Mesothelial cell of epicardium (in vitro differentiated cells): Measurements from ENCODE around the gene TLE1. TPM values are rescaled to one million over a fixed set of nuclear protein-coding genes. Genes with fewer than 3 reads are reported as not detected.
"Not testable (repeated sequence)": the region's sequence is repeated elsewhere in the genome, so short reads cannot be mapped to it uniquely, and the experiment has no call there.

Experiments used
- DNase-seq, 2 experiments: peaks; one replicate each; pipeline ENCODE4 v3.0.0; 2021; ENCODE audit warnings: low spot score in 2 of 2; ENCODE audit not compliant: unreplicated experiment in 2 of 2
- H3K27ac Mint-ChIP-seq: 2 replicates; pipeline ENCODE4 v1.8.0; 2021; ENCODE audit warnings: mixed read lengths
- H3K27me3 Mint-ChIP-seq: 2 replicates; pipeline ENCODE4 v1.8.0; 2021; ENCODE audit warnings: low read depth, mixed read lengths
- H3K36me3 Mint-ChIP-seq: 2 replicates; pipeline ENCODE4 v1.8.0; 2021; ENCODE audit warnings: mixed read lengths
- H3K4me1 Mint-ChIP-seq: 2 replicates; pipeline ENCODE4 v1.8.0; 2021; ENCODE audit warnings: mixed read lengths
- H3K4me3 Mint-ChIP-seq: 2 replicates; pipeline ENCODE4 v1.8.0; 2021; ENCODE audit warnings: mild to moderate bottlenecking, moderate library complexity, mixed read lengths
- H3K9me3 Mint-ChIP-seq: 2 replicates; pipeline ENCODE4 v1.8.0; 2021; ENCODE audit warnings: mixed read lengths
- total RNA-seq: library from RNA; stranded (reverse); gene quantifications from 3 replicates; pipeline ENCODE4 v1.2.1, GENCODE V29; 2021
- TF ChIP-seq, protein P1 (sequence below): fragments of 200-600 bp; sonication (generic); IDR thresholded peaks from one replicate; pipeline ENCODE4 v1.5.0; 2021; ENCODE audit warnings: antibody characterized with exemption; ENCODE audit not compliant: unreplicated experiment

The TLE1 gene
- total RNA-seq, 1 donor from 2014 or later: 97.9 TPM

DNA sequence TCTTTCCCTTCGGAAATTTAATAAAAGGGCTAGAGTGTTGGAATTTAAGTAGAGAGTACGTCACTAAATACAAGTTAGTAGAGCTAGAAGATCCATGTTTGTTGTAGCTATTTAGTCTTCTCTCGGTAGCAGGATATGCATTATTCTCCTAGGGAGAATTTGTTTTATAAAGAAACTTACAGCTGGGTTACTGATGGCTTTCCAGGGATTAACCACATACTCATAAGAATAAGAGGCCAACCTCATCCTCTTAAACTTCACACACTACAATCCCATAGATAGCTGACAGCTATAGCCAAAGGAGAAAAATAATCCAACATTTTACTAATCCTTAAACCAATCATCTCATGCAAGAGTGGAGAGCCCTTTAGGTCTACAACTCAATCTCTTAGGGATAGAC is 43.0 kb downstream of the TLE1 start:
- TF ChIP-seq, protein P1, sequence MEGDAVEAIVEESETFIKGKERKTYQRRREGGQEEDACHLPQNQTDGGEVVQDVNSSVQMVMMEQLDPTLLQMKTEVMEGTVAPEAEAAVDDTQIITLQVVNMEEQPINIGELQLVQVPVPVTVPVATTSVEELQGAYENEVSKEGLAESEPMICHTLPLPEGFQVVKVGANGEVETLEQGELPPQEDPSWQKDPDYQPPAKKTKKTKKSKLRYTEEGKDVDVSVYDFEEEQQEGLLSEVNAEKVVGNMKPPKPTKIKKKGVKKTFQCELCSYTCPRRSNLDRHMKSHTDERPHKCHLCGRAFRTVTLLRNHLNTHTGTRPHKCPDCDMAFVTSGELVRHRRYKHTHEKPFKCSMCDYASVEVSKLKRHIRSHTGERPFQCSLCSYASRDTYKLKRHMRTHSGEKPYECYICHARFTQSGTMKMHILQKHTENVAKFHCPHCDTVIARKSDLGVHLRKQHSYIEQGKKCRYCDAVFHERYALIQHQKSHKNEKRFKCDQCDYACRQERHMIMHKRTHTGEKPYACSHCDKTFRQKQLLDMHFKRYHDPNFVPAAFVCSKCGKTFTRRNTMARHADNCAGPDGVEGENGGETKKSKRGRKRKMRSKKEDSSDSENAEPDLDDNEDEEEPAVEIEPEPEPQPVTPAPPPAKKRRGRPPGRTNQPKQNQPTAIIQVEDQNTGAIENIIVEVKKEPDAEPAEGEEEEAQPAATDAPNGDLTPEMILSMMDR: no peak
- Mint-ChIP-seq H3K9me3 (peaks cover 5% of the 10 kb centered on the region), H3K4me3 (no peak overlapping the region), H3K36me3 (peaks cover 25% of the 10 kb centered on the region), H3K27ac (no peak overlapping the region), H3K4me1 (no peaks in the 10 kb centered on the region), H3K27me3 (no peaks in the 10 kb centered on the region)
- DNase-seq: no peak

DNA sequence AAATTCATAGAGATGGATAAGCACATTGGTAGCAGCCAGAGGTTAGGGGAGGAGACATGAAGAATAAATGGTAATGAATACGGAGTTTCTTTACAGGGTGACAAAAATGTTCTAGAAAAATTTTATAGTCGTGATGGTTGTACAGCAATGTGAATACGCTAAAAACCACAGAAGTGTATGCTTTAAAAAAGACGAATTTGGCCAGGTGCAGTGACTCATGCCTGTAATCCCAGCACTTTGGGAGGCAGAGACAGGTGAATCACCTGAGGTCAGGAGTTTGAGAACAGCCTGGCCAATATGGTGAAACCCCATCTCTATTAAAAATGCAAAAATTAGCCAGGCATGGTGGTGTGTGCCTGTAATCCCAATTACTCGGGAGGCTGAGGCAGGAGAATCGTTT is 44.8 kb downstream of the TLE1 start:
- not testable (repeated sequence) for H3K9me3 Mint-ChIP-seq, H3K4me3 Mint-ChIP-seq, H3K27me3 Mint-ChIP-seq, H3K27ac Mint-ChIP-seq, H3K4me1 Mint-ChIP-seq, DNase-seq
- peaks cover 25% of the 10 kb centered on the region for H3K36me3 Mint-ChIP-seq

DNA sequence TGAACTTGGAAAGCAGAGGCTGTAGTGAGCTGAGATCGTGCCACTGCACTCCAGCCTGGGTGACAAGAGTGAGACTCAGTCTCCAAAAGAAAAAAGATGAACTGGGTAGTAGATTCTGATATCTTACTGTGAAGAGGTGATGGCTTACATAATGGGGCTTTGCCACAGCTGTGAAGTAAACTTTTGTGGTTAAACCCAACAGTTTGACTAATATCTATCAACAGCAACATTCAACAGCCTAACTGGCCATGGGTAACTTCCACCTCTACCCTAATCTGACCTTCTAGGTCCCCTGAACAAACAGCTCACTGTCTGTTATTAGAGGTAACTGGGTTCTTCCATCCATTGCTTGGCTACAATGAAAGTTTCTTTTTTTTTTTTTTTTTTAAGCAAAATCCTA is 52.1 kb downstream of the TLE1 start:
- H3K36me3 Mint-ChIP-seq: peaks cover 22% of the 10 kb centered on the region
- DNase-seq: no peak
- no peak overlapping the region for H3K27ac Mint-ChIP-seq
- H3K27me3 Mint-ChIP-seq: no peaks in the 10 kb centered on the region
- H3K4me3 Mint-ChIP-seq: no peak overlapping the region
- H3K4me1 Mint-ChIP-seq: peaks cover 39% of the 10 kb centered on the region
- TF ChIP-seq, protein P1: no peak
- H3K9me3 Mint-ChIP-seq: no peaks in the 10 kb centered on the region

DNA sequence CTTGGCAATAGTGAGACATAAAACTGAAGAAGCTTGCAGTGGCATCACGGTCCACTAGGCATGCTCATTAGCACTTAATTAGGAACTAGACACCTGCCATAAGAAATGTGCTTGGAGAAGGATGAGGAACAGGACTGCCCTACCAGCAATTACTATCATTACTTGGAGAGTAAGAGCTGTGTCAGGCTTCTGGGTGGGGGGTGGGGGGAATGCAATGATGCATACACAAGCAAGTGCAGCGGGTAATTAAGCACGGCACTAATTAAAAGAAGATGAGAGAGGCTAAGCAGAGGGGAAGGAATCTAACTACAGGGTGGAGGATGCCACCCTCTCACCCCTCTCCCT is 53.1 kb downstream of the TLE1 start:
- peaks cover 27% of the 10 kb centered on the region for H3K36me3 Mint-ChIP-seq
- H3K27me3 Mint-ChIP-seq: no peaks in the 10 kb centered on the region
- no peaks in the 10 kb centered on the region for H3K9me3 Mint-ChIP-seq
- no peak overlapping the region for H3K4me3 Mint-ChIP-seq
- peaks cover 42% of the 10 kb centered on the region for H3K4me1 Mint-ChIP-seq
- peak overlapping the region; percentile 84 for H3K27ac Mint-ChIP-seq
- DNase-seq: no peak
- TF ChIP-seq, protein P1: no peak

DNA sequence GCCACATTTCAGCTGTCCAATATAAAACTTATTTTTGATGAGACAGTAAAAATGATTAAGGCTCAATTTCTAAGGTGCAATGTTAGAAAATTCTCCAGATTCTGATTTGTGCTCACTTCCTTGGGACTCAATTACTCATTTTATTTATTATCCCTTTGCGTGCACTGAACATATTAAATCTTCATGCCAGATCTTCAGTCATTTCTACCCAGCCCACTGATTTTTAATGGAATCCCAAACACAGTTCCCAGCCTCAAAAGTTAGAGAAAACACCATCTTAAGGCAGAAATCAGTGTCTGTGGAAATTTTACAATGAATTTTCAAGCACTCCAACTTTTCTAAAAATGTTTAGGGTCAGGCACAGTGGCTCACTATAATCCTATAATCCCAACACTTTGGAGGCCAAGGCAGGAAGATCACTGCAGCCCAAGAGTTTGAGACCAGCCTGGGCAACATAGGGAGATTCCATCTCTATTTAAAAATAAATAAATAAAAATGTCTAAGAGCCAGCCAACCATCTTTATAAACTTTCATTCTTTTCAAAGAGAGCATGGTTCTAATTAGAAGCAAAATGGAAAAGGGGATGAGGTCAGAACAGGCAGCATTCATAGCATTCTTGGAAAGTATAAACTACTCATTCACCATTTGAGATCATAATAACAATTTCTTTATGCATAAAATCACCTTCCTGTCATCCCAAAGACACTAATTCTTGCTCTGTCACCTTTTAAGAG is 53.7 kb downstream of the TLE1 start:
- H3K27me3 Mint-ChIP-seq: no peaks in the 10 kb centered on the region
- no peaks in the 10 kb centered on the region for H3K9me3 Mint-ChIP-seq
- H3K4me3 Mint-ChIP-seq: no peak overlapping the region
- H3K27ac Mint-ChIP-seq: peak overlapping the region; percentile 84
- no peak for DNase-seq
- TF ChIP-seq, protein P1: no peak
- H3K36me3 Mint-ChIP-seq: peaks cover 25% of the 10 kb centered on the region
- peaks cover 42% of the 10 kb centered on the region for H3K4me1 Mint-ChIP-seq

DNA sequence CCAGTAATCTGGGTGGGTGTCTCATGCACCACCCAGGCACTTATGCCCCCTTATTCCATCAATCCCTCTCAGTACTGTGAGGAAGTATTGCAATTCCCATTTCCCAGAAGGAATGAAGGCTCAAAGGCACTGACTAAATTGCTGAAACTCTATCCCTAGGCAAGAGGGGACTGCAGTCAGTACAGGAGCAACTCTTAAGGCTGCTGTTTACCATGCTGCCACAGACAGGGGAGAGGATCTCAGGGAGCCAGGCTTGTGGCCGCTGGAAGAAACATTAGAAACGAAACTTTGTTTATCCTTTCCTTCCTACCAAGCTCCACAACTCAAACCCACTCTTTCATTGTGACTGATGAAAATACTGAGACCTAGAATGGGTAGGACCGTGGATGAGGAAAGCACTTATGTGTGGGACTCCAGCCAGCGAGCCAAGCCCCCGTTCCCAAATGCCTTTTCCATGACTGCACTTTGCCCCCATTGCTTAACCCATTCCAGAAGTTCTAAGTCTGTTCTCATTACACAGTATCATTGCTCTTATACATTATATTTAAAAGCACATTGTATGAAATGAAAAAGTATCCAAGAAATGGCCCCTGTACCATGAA is 54.3 kb downstream of the TLE1 start:
- no peak for DNase-seq
- TF ChIP-seq, protein P1: no peak
- H3K4me3 Mint-ChIP-seq: no peak overlapping the region
- peaks cover 21% of the 10 kb centered on the region for H3K36me3 Mint-ChIP-seq
- H3K27me3 Mint-ChIP-seq: no peaks in the 10 kb centered on the region
- H3K9me3 Mint-ChIP-seq: no peaks in the 10 kb centered on the region
- peak overlapping the region; percentile 84 for H3K27ac Mint-ChIP-seq
- H3K4me1 Mint-ChIP-seq: peaks cover 42% of the 10 kb centered on the region
